GM12873 (cell line): Measurements from ENCODE around the gene PLXDC2.

Experiments
- TF ChIP-seq, protein P1 (sequence below): IDR thresholded peaks from 2 replicates; pipeline ENCODE4 v1.5.1; 2012; ENCODE audit warnings: low read depth, mild to moderate bottlenecking, moderate library complexity, low read length, control low read depth; ENCODE audit not compliant: insufficient read depth; ENCODE audit errors: missing control alignments

The PLXDC2 gene

GRCh38 chr10:20330246-20330645 is 514.0 kb downstream of the PLXDC2 start:
- TF ChIP-seq, protein P1, sequence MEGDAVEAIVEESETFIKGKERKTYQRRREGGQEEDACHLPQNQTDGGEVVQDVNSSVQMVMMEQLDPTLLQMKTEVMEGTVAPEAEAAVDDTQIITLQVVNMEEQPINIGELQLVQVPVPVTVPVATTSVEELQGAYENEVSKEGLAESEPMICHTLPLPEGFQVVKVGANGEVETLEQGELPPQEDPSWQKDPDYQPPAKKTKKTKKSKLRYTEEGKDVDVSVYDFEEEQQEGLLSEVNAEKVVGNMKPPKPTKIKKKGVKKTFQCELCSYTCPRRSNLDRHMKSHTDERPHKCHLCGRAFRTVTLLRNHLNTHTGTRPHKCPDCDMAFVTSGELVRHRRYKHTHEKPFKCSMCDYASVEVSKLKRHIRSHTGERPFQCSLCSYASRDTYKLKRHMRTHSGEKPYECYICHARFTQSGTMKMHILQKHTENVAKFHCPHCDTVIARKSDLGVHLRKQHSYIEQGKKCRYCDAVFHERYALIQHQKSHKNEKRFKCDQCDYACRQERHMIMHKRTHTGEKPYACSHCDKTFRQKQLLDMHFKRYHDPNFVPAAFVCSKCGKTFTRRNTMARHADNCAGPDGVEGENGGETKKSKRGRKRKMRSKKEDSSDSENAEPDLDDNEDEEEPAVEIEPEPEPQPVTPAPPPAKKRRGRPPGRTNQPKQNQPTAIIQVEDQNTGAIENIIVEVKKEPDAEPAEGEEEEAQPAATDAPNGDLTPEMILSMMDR: no peak

- TF ChIP-seq, protein P1: no peak
Observed at GRCh38 chr10:20334559-20334958, 518.3 kb downstream of the PLXDC2 start.
